Measurements from ENCODE around the gene ASNSD1. TPM values are rescaled to one million over a fixed set of nuclear protein-coding genes. Genes with fewer than 3 reads are reported as not detected.

Gene ASNSD1
- total and polyA plus RNA-seq, 9 of the 15 experiments (the other 6 are each of a cell fraction or from before 2014, with no cell fraction given) = 23.9 to 56.4 (median 38.3) TPM

- no peak; a peak in 1 of 4 replicates for TF ChIP-seq MNT (conservative IDR thresholded peaks at IDR 0.05)
- TF ChIP-seq RB1 (IDR thresholded peaks at IDR 0.05; ENCODE audit: low read depth) = peak; percentile 32; the same call in 1 of the 2 replicates
- no peak for TF ChIP-seq SRSF1 (IDR thresholded peaks at IDR 0.05; ENCODE audit: low read depth, low read length)
- no peak for TF ChIP-seq ATF4 (CRISPR knock-in tag; IDR thresholded peaks at IDR 0.05)
- TF ChIP-seq ZFPM2 (CRISPR knock-in tag; IDR thresholded peaks at IDR 0.05) = no peak
- TF ChIP-seq ARID3B (CRISPR knock-in tag; IDR thresholded peaks at IDR 0.05; ENCODE audit: borderline replicate concordance) = no peak
- no peak for TF ChIP-seq SRSF7 (optimal IDR thresholded peaks at IDR 0.05; ENCODE audit: low read depth, low read length)
- TF ChIP-seq ZNF408 (CRISPR knock-in tag; IDR thresholded peaks at IDR 0.05; ENCODE audit: low read depth) = no peak
- TF ChIP-seq ZNF395 (CRISPR knock-in tag; IDR thresholded peaks at IDR 0.05) = no peak
- no peak for TF ChIP-seq NFIC (IDR thresholded peaks at IDR 0.05)
- TF ChIP-seq ZNF766 (CRISPR knock-in tag; conservative IDR thresholded peaks at IDR 0.05) = peak; percentile 97
- 0 out of 2 replicates have a peak, but pooled peaks have one; percentile 14 for TF ChIP-seq GABPA (tag; conservative IDR thresholded peaks at IDR 0.05; ENCODE audit: low read depth)
- TF ChIP-seq ARHGAP35 (IDR thresholded peaks at IDR 0.05; ENCODE audit: partially characterized antibody) = no peak
- TF ChIP-seq IRF9 (tag; IDR thresholded peaks at IDR 0.05) = no peak
- TF ChIP-seq CHAMP1 (IDR thresholded peaks at IDR 0.05) = no peak
- TF ChIP-seq HNRNPK (IDR thresholded peaks at IDR 0.05; ENCODE audit: low read depth, low read length, poor library complexity, severe bottlenecking) = no peak
- no peak for TF ChIP-seq ILK (tag; IDR thresholded peaks at IDR 0.05; ENCODE audit: borderline replicate concordance, low read depth)
- no peak for TF ChIP-seq ZNF583 (CRISPR knock-in tag; IDR thresholded peaks at IDR 0.05)
Observed at GRCh38 chr2:189661148-189661956, at the start of gene ASNSD1 (continued).
